ENCODE data around the gene SCUBE3. TPM values are rescaled to one million over a fixed set of nuclear protein-coding genes. Genes with fewer than 3 reads are reported as not detected.

The SCUBE3 gene
- total and polyA plus RNA-seq, 4 experiments from 2014 or later, result 0.03 to 0.08 TPM; not detected in 2

DNA sequence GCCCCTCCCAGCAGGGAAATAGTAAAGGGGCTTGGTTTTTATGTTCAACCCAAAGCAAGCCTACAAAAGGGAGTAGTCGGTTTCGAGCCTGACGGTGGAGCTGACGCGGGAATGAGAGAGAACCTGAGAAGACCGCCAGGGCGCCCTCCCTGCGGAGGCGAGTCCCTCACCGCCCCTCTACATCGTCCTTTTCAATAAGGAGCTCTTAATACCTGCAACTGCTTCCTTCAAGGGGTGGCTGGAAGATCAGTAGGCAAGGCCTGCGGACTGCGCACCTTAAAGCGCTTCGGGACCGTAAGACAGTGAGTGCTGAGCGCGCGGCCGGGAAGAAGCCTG lies 45.1 kb downstream of the SCUBE3 start:
- no peak for DNase-seq
- Histone ChIP-seq H3K9me3 (ENCODE audit: control insufficient read depth in 1 of 2, low read length in 2 of 2) (no peaks in the 10 kb centered on the region), H3K4me1 (ENCODE audit: insufficient read depth, low read length) (peaks cover 49% of the 10 kb centered on the region), H3K27ac (ENCODE audit: low read depth, low read length) (peak overlapping the region; percentile 92), H3K36me3 (ENCODE audit: insufficient read depth, low read length) (no peaks in the 10 kb centered on the region), H3K4me3 (ENCODE audit: low read length in 2 of 2) (peak overlapping the region; percentile 76 to 94), H3K27me3 (ENCODE audit: insufficient read depth, low read length) (no peaks in the 10 kb centered on the region)
- ChIA-PET CTCF (ENCODE audit: partially characterized antibody) (interaction anchor here (0.9 to 3.6 kb wide), 6 partner anchors 9 to 434 kb away, joined by 3 to 29 read pairs (median 4); partner anchors contain the start of genes DEF6 and RPL10A), POLR2A (ENCODE audit: partially characterized antibody) (interaction anchor here (0.7 to 1.9 kb wide), 15 partner anchors 8 to 1022 kb away, joined by 3 to 13 read pairs (median 4); partner anchors contain the start of genes HMGA1, RPL10A and TEAD3)
- H3K4me3 Mint-ChIP-seq, result peak overlapping the region; percentile 93 to 100 (median 98)
- H3K36me3 Mint-ChIP-seq, result peaks cover 0 to 12% of the 10 kb centered on the region in 2 donors
- peaks cover 32 to 52% (median 43%) of the 10 kb centered on the region in 4 donors for H3K4me1 Mint-ChIP-seq
- peaks cover 0 to 2% (median 0%) of the 10 kb centered on the region in 8 donors for H3K9me3 Mint-ChIP-seq
- H3K27me3 Mint-ChIP-seq, result no peaks in the 10 kb centered on the region
- intact Hi-C loops (cut with micrococcal nuclease), result loop anchor here (10.0 kb wide), 1 partner anchor 374 kb away; the partner anchor contains the start of genes ANKS1A and TAF11
- peak overlapping the region; percentile 94 to 100 (median 99) for H3K27ac Mint-ChIP-seq

DNA sequence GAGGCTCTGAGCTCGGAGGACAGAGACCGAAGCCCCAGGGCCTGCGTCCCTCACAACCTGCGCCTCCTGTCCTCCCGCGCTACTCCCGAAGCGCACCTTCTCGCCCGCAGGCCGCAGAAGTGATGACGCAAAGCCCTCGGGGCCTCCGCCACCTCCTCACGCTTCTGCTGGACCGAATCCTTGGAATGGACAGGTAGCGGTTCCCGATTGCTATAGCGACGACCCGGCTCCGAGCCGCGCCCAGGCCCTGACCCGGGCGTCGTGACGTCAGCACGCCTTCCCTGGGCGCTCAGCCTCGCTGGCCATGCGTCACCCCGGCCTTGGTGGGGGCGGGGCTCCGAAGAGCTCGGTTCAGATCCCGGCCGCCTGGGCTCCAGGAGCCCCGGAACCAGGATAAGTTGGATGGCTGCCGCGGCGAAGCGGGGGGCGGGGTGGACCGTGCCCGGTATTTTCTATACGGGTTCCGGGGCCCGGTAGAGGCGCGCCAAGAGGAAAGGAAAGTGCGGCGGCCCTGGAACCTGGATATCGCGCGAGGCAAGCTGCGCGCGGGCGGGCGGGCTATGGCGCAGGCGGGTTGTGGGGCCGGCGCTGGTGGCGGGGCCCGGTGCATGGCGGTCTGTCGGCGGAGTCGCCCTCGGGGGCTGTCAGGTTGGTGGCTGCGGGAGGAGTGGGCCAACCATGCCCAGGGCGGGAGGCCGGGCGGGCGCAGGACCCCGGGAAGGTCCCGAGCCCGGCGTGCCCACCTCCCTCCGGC lies 45.6 kb downstream of the SCUBE3 start, which contains the start of gene ZNF76:
TSS of gene ZNF76 (plus strand) at position 542 of the 754 bp plus-strand sequence. CDS start 21,417 bp downstream, outside the sequence.
- H3K27me3 Mint-ChIP-seq, result no peaks in the 10 kb centered on the region

DNA sequence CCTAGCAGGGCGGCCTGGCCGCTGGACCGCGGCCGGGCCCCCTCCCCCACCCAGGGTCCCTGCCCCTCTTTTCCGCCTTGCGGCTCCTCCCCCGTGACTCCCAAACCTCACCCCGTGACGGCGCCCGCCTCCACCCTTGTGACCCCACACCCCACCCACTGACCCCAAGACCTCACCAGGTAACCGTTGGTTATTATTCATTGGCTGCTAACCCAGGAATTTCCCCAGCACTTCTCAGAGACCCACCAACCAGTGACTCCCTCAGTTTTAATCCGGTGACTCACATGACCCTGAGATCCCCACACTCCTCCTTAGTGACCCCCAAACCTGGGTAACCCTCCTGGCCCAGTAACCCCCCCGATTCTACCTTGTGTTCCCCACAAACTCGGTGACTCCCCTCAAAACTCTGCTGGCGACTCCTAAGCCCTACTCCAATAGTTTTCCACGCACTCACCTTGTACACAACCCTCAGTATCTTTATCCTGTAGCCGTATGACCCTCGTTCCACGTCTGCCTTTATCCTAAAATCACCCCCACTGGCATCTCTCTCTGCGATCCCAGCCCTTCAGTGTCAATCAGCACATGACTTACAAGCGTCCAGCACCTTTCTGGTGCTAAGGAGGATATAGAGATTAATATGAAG lies 46.3 kb downstream of the SCUBE3 start:
- Mint-ChIP-seq H3K4me3 (peak overlapping the region; percentile 84 to 96 (median 91)), H3K27me3 (no peaks in the 10 kb centered on the region), H3K27ac (peak overlapping the region; percentile 94 to 99 (median 97)), H3K4me1 (peaks cover 40 to 62% (median 51%) of the 10 kb centered on the region in 4 donors), H3K9me3 (peaks cover 0 to 2% (median 0%) of the 10 kb centered on the region in 8 donors), H3K36me3 (peaks cover 0 to 12% of the 10 kb centered on the region in 2 donors)
- Histone ChIP-seq H3K27me3 (ENCODE audit: insufficient read depth, low read length) (no peaks in the 10 kb centered on the region), H3K36me3 (ENCODE audit: insufficient read depth, low read length) (no peaks in the 10 kb centered on the region), H3K4me3 (ENCODE audit: low read length in 2 of 2) (peak overlapping the region; percentile 4 to 94), H3K4me1 (ENCODE audit: insufficient read depth, low read length) (peaks cover 59% of the 10 kb centered on the region), H3K9me3 (ENCODE audit: control insufficient read depth in 1 of 2, low read length in 2 of 2) (no peaks in the 10 kb centered on the region), H3K27ac (ENCODE audit: low read depth, low read length) (peak overlapping the region; percentile 92)
- CTCF ChIA-PET (ENCODE audit: partially characterized antibody), result interaction anchor here (1.0 to 3.6 kb wide), 4 partner anchors 8 to 433 kb away, joined by 3 to 29 read pairs (median 4); partner anchors contain the start of gene DEF6
- intact Hi-C loops (cut with micrococcal nuclease), result loop anchor here (10.0 kb wide), 1 partner anchor 375 kb away; the partner anchor contains the start of genes ANKS1A and TAF11
- peak; percentile 75 to 93 (median 80) for DNase-seq
- POLR2A ChIA-PET (ENCODE audit: partially characterized antibody), result interaction anchor here (1.0 to 1.9 kb wide), 11 partner anchors 9 to 208 kb away, joined by 3 to 13 read pairs (median 5); partner anchors contain the start of gene RPL10A

More for the DNA sequence above, 45.6 kb downstream of the SCUBE3 start, which contains the start of gene ZNF76:
- Histone ChIP-seq H3K36me3 (ENCODE audit: insufficient read depth, low read length) (no peaks in the 10 kb centered on the region), H3K4me1 (ENCODE audit: insufficient read depth, low read length) (peaks cover 54% of the 10 kb centered on the region), H3K9me3 (ENCODE audit: control insufficient read depth in 1 of 2, low read length in 2 of 2) (no peaks in the 10 kb centered on the region), H3K27ac (ENCODE audit: low read depth, low read length) (peak within 1 kb of the TSS; percentile 92), H3K27me3 (ENCODE audit: insufficient read depth, low read length) (no peaks in the 10 kb centered on the region), H3K4me3 (ENCODE audit: low read length in 2 of 2) (peak within 1 kb of the TSS; percentile 76 to 94)
- Mint-ChIP-seq H3K27ac (peak within 1 kb of the TSS; percentile 94 to 100 (median 99)), H3K4me3 (peak within 1 kb of the TSS; percentile 95 to 100 (median 98)), H3K9me3 (peaks cover 0 to 2% (median 0%) of the 10 kb centered on the region in 8 donors), H3K36me3 (peaks cover 0 to 12% of the 10 kb centered on the region in 2 donors), H3K4me1 (peaks cover 37 to 57% (median 48%) of the 10 kb centered on the region in 4 donors)
- intact Hi-C loops (cut with micrococcal nuclease), result loop anchor here (10.0 kb wide), 1 partner anchor 375 kb away; the partner anchor contains the start of genes ANKS1A and TAF11
- POLR2A ChIA-PET (ENCODE audit: partially characterized antibody), result interaction anchor here (0.7 to 1.9 kb wide), 15 partner anchors 9 to 1023 kb away, joined by 3 to 13 read pairs (median 4); partner anchors contain the start of genes HMGA1, RPL10A and TEAD3
- CTCF ChIA-PET (ENCODE audit: partially characterized antibody), result interaction anchor here (0.9 to 3.6 kb wide), 6 partner anchors 9 to 433 kb away, joined by 3 to 29 read pairs (median 4); partner anchors contain the start of genes DEF6 and RPL10A
- peak; percentile 93 to 95 (median 94) for DNase-seq

DNA sequence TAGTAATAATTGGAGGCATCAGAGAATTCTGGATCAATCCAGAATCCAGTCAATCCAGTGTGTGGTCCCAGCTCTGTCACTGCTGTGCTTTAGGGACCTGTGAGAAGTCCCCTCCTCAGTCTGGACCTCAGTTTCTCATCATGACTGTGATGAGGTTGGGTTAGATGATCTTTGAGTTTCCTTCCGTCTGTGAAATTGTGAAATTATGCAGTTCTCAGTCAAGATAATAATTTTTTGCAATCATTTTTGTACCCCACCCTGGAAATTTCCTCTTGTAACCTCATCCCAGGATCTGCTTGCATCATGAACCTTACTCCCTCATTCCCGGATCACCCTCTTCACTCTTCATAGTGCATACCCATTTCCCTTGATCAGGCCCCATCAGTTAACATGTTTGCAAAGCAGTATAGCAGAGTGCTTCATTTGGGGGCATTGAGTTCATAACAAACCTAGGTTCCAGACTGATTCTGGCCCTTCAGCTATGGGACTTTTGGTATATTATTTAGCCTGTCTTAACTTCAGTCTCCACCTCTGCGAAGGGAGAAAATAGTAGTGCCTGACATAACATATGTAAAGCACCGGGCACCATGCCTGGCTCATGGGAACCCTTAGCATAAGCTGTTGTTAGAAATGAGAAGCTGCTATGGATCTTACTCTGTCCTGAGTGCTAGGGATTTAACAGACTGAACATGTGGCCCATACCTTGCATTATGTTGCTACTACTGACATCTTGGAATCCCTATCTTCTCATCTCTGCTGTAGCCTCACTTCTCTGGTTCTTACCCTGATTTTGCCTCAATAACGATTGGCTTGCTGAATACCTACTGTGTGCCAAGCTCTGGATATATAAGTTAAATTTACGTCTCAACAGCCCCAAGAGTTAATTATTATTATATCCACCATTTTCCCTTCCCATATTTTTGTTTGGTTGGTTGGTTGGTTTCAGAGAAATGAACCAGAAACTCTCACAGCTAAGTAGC lies 47.1 kb downstream of the SCUBE3 start:
- H3K4me3 ChIP-seq (ENCODE audit: low read length in 2 of 2), result peak overlapping the region; percentile 4 to 94
- no peaks in the 10 kb centered on the region for H3K9me3 ChIP-seq (ENCODE audit: control insufficient read depth in 1 of 2, low read length in 2 of 2)
- H3K27me3 ChIP-seq (ENCODE audit: insufficient read depth, low read length), result no peaks in the 10 kb centered on the region
- DNase-seq, result no peak
- H3K4me1 ChIP-seq (ENCODE audit: insufficient read depth, low read length), result peaks cover 59% of the 10 kb centered on the region
- intact Hi-C loops (cut with micrococcal nuclease), result no loop called here
- H3K36me3 ChIP-seq (ENCODE audit: insufficient read depth, low read length), result no peaks in the 10 kb centered on the region
- Mint-ChIP-seq H3K36me3 (peaks cover 0 to 12% of the 10 kb centered on the region in 2 donors), H3K9me3 (peaks cover 0 to 2% (median 0%) of the 10 kb centered on the region in 8 donors), H3K27me3 (no peaks in the 10 kb centered on the region), H3K4me3 (peak overlapping the region; percentile 84 to 96 (median 91)), H3K4me1 (peaks cover 44 to 67% (median 55%) of the 10 kb centered on the region in 4 donors), H3K27ac (peak overlapping the region; percentile 94 to 99 (median 97))
- CTCF ChIA-PET (ENCODE audit: partially characterized antibody), result no interaction called here
- POLR2A ChIA-PET (ENCODE audit: partially characterized antibody), result interaction anchor here (1.6 kb wide), 1 partner anchor 207 kb away, joined by 6 read pairs; the partner anchor contains the start of gene RPL10A
- peak overlapping the region; percentile 92 for H3K27ac ChIP-seq (ENCODE audit: low read depth, low read length)

DNA sequence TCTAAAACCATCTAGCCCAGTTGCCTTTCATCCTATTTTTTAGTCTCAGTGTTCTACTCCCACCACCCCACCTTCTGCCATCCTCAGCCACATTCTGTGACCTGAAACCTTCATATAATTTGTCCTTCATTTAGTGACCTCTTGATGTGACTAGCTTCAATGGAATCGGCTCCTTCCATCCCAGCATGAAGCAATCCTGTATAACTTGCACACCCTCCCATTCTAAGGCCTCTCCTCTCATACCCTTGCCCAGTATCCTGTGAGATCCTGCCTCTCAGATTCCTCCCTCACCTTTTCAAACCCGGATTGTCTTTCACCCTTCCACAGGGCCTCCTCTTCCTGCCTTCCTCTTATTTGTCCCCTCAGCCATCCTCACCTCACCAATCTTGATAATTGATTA lies 48.8 kb downstream of the SCUBE3 start:
- no peaks in the 10 kb centered on the region for H3K27me3 Mint-ChIP-seq
- Histone ChIP-seq H3K4me3 (ENCODE audit: low read length in 2 of 2) (no peak overlapping the region), H3K36me3 (ENCODE audit: insufficient read depth, low read length) (no peaks in the 10 kb centered on the region), H3K9me3 (ENCODE audit: control insufficient read depth in 1 of 2, low read length in 2 of 2) (no peaks in the 10 kb centered on the region), H3K27me3 (ENCODE audit: insufficient read depth, low read length) (no peaks in the 10 kb centered on the region), H3K4me1 (ENCODE audit: insufficient read depth, low read length) (peaks cover 59% of the 10 kb centered on the region), H3K27ac (ENCODE audit: low read depth, low read length) (no peak overlapping the region)
- peak overlapping the region in 6 of 7 donors; percentile 13 to 99 (median 73) for H3K27ac Mint-ChIP-seq
- peaks cover 0 to 2% (median 0%) of the 10 kb centered on the region in 8 donors for H3K9me3 Mint-ChIP-seq
- DNase-seq, result no peak
- peaks cover 45 to 68% (median 57%) of the 10 kb centered on the region in 4 donors for H3K4me1 Mint-ChIP-seq
- intact Hi-C loops (cut with micrococcal nuclease), result no loop called here
- peaks cover 2 to 12% of the 10 kb centered on the region in 2 donors for H3K36me3 Mint-ChIP-seq
- POLR2A ChIA-PET (ENCODE audit: partially characterized antibody), result no interaction called here
- H3K4me3 Mint-ChIP-seq, result peak overlapping the region in 2 of 8 donors; percentile 32 to 52
- CTCF ChIA-PET (ENCODE audit: partially characterized antibody), result no interaction called here
